Hematopoietic multipotent progenitor cell treated with erythropoietin and hydrocortisone succinate and interleukin-3 and kit ligand, for 17 days (in vitro differentiated cells): ENCODE results near the gene MACROH2A1.
A peak's percentile ranks its signal among the peaks of the same experiment; 100 is the strongest.
"Not testable (repeated sequence)": the region's sequence is repeated elsewhere in the genome, so short reads cannot be mapped to it uniquely, and the experiment has no call there.

ENCODE experiments used
- DNase-seq: peaks from one replicate; pipeline ENCODE4 v3.0.0-alpha.2; 2015; ENCODE audit warnings: low spot score

Gene MACROH2A1

DNA sequence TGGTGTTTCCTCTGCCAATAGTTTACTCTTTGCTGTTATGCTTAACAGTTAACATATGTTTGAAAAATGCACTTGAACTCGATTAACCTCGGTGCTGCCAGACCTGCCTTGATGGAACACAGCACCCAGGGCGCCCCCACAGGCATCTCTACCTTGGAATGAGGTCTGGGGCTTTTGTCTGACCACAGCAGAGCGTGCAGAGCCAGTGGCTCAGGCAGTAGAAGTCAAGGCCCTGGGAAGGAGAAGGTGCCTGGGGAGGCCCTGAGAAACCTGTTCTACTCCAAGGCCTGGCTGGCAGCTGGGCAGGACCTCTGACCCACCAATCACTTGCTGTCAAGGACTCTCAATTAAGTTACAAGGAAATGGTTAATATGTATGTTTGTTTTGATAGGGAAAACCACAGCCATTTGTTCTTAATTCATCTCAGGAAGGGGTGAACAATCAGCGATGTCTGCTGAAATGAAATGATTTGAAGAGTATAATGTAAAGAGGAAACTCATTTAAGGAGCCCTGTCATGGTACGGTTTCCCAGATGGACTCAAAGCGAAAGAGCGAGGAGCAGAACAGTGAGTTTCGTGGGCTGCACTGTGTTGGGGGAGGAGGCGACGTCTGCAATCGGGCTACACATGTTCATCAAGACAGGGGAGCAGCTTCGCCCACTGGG is 21.9 kb downstream of the MACROH2A1 start:
- no peak for DNase-seq

DNA sequence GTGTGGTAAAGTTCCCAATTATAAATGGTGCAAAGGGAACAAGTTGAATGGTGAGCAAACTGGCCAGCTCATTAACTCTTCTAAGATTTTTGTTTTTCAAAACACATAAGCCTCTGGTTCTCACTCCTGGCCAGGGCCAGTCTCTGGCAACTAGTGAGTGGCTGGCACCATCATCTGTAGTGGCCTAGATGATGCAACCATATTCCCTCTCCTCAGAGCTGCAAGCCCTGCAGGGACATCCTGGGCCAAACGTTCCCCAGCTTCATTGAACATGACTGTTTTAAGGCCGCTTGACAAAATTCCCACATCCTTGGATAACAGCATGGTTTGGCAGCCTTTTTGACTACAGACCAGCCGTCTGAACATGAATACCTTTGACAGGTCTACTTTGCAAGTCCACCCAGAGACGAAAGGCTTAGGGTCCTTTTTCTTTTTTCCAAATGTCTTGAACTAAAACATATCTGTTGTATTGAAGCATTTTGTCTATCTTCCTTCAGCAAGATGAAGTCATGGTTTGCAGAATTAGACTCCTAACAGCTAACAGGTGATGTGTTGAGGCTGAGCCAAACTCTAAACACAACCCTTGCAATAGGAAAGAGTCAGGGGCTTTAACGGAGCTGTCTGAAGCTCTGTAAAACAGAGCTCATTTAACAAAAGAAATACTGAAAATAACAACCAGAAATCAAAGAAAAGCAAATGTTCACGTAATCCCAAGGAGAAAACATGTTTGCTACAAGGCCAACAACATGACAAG is 23.8 kb downstream of the MACROH2A1 start:
- no peak for DNase-seq

DNA sequence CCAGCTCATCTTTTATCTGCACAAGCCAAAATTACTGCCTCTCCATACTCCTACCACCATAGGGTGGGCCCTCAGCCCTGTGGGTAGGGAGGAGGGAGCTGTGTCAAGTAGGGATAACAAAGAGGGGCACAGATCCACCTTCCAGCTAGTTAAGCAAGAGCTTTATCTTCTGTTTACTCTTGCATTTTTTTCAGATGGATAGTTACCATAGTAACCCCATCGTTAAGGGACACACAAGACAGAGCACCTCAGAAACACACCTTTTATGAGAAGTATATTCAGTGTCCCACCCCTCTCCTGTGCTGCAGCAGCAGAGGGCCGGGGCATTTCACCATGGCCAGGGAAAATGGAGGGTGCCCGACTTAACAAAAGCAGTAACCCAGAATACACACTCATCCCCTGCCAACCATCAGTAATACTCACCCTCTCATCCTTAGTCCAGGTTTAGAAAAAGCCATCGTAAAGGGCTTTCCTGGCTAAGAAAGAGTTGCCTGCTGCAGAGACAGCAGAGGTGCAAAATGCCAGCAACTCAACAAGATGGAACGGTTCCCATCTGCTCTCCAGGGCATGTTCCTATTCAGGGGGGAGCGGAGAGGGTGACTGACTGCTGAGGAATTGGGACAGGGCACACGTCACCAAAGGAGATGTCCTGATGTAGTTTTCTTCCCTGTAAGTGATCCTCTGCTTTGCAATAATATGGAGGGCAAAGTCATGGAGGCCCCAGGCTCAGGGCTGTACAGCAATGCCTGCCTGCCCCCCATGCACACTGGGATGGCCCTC is 25.1 kb downstream of the MACROH2A1 start:
- peak; percentile 27 for DNase-seq

DNA sequence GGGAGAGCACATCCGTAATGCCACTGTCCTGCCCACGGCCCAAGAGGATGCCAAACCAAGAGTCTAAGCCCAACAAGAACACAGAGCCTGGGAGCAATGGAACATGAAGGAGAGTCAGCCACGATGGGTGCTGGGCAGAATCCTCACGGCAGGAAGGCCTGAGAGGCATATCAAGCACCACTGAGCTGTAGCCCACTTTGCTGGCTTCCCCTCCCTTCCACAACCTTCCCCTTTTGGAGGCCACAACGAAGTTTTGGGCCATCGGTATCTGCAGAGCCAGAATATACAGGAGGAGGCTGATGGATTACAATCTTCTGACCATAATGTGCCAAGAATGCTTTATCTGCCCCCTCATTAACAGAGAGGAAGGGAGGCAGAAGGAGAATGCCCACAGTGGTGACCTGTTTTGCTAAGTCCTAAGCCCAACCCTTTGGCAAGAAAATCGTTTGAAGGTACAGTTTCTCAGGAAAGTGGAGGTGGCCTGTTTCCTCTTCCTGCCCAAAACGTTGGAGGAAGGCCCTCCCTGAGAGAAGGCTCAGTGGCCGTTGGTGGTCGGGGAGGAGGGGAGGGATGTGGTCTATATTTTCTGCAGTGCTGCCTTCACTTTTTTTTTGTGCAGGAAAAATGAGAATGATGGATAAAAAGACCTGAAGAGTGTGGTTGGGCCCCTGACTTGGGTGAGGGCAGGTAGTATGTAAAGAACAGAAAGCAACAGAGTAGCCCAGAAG is 26.2 kb downstream of the MACROH2A1 start:
- DNase-seq = no peak

DNA sequence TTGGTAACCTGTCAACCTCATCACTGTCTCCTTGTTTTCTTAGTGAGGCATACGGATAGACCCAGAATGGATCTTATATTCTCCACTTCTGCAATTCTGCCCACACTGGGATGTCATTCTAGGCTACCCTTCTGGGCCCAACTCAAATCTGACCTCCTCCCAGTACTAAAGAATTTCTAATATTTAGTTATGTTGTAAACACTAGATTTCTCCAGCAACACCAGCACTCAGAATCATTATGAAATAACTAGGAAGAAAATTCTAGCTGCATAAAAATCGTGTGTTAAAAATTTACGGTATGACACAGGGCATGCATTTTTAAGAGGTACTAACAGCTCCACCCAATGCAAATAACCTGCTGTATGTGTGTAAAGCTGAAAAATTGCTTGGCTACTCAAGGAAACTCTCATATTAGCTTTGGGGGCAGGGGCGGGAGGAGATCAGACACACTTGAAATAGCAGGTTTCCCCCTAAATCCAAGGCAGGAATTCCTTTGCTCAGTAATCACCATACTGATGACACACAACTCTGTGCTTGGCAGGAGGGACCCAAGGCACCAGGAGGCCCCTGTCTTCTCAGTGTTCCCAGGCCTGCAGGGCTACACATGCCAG is 27.3 kb downstream of the MACROH2A1 start:
- no peak for DNase-seq

DNA sequence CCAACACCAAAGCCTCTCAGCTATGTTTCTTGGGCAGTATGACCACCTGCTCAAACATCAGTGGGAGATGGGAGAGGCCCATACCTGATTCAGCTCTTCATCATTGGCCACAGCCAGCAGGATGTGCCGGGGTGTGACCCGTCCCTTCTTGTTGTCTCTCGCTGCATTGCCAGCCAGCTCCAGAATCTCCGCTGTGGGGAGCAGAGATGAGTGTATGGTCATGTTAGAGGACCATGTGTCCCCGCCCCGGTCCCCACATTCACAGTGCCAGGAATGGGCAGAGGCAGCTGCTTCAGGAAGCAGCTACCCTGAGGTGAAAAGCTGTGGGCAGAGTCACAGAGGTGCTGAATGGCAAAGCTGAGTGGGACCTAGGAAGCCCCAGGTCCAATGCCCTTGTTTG is 29.1 kb downstream of the MACROH2A1 start:
- no peak for DNase-seq

DNA sequence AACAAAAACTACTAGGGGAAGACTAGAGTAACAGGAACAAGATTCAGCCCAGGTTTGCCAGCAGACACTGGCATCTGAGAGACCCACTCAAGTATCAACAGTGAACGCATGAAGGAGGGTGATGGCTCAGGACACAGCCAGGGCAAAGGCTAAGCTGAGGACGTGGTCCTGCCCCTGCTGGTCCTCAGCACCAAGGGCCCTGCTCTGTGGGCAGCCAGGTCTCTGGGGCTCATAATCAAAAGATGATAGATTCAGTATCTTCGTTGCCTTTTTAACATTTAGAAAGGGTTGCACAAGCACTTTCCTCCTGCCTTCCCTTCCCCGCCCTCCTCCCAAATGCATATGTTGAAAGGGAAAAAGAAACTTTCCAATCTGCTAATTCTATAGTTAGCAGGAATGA is 31.5 kb downstream of the MACROH2A1 start:
- DNase-seq = no peak

DNA sequence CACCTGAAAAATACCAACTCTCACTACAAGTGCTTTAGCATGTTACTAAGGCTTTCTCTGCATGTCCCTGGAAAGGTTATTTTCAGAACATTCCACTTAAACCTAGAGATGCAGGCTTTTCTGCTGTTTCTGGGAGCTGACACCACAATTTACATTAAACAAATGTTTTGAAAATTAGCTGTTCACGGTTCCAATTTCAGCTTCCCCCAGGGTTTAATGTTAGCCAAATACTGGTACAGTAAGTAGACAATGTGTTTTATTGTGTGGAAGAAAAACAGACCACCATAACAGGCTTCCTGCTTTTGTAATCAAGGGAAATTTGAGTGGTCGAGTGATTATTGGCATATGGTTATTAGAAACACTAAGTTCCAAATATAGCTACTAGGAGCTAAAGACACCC is 32.0 kb downstream of the MACROH2A1 start:
- no peak for DNase-seq

DNA sequence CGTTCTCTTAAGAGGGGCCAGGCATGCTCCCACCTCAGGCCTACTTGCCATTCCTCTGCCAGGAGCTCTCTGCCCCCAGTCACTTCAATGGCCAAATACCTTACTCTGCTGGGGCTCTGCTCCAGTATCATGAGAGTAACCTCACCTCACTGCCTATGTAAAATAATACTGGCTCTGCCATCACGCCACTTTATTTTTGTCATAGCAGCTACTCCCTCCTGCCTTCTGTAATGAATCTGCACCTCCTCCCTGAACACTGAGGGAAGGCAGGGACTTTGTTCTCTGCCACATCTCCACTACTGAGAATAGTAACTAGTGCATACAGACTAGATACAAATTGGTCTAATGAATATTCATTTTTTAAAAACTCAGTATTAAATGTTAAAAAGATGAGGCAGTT is 33.8 kb downstream of the MACROH2A1 start:
- DNase-seq = no peak

DNA sequence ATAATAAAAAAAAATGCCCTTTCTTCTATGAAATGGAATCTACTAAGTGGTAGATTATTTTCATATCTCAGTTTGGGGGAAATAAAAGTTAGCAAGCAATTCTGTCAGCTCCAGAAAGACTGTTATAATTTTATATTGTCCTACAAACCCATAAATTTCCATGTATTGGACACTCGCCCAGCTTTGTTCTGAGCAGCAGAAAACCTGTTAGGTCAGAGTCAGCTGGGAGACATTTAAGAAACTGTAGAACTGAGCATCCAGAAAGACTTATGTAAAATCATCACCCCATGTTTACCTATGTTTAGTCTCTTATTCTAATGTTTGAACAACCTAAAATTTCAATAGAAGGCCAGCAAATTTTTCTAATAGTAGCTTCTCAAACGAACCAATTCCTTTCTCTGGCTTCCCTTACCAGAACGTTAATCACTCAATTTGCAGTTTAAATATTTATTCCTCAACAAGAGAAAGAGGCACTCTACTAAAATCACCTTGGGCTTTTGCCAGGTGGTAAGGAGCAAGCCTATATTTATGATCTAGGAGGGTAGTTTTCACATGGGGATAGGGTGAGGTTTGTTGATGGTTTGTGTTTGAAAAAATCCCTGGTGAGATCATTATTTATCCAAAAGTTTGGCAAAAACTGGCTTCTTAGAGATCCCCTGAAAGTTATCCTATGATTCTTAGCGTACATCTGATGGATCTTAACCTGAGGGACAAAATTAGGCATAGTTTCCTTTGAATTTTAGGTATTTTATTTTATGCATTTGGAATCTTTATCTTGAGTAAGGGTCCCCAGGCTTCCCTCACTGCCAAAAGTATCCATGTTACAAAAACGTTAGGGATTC is 34.4 kb downstream of the MACROH2A1 start:
- no peak for DNase-seq

DNA sequence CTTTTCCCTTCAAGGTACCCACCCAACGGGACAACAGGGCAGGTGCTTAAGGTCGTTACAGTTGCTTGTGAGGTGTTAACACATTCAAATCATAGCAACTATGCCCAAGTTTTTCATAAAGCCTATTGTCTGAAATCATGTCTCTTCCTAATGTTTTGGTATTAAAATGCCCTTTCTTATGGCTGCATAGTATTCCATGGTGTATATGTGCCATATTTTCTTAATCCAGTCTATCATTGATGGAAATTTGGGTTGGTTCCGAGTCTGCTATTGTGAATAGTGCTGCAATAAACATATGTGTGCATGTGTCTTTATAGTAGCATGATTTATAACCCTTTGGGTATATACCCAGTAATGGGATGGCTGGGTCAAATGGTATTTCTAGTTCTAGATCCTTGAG is 35.7 kb downstream of the MACROH2A1 start:
- DNase-seq = not testable (repeated sequence)

DNA sequence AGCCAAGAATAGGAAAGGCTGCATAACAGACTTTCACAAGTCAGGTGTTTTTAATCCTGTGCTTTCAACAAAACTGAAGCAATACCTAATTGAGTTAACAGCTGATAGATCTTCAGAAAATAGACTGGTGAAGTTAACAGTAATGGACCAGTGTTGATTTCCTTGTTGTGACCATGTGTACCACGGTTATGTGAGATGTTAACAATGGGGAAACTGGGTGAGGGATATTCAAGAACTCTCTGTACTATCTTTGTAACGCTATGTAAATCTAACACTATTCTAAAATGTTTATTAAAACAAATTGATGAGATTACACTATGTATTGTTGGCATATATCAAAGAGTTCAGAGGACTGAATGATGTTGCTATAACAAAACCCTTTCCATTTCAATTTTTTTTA is 36.9 kb downstream of the MACROH2A1 start:
- DNase-seq = no peak

DNA sequence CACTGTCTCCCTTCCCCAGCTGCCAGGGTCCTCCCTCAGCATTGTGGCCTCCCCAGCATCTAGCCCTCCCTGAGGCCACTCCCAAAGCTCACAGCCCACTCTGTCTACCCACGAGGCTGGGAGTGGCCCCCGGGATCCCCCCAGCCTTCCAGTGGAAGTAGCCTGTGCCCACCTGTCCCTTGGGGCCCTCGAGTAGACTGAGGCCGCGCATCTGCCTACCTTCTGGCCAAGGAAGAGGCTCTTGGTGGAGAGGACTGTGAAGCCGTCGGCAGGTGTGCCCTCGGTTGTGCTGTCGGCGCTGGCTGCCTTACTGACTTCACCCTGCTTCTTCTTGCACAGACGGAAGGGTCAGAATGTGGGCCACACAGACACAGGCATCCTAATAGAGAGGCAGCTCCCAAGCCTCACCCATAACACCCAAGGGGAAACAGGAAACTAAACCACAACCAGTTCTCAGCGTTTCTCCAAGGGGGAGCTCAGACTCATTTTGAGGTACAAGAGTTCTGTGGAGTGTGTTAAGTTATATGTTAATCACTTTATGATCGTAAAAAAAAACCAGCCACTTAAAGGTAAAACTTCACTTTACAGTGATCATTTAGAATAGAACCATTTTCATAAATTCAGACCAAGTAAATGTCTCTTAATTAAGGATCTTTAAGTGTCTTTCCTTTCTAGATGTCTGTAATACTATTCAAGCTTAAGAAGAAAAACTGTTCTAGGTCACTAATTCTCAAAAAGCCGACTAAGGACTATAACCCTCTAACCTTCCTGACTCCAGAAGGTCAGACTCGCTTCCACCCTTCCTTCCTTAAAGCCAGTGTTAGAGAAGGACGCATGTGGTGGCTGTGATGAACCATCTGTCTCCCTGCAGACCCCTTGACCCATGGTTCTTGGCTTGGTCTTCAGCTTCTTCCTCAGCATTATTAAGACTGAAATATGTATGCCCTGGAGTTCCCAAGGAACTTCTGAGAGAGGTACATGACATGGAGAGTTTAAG is 38.5 kb downstream of the MACROH2A1 start:
- no peak for DNase-seq

DNA sequence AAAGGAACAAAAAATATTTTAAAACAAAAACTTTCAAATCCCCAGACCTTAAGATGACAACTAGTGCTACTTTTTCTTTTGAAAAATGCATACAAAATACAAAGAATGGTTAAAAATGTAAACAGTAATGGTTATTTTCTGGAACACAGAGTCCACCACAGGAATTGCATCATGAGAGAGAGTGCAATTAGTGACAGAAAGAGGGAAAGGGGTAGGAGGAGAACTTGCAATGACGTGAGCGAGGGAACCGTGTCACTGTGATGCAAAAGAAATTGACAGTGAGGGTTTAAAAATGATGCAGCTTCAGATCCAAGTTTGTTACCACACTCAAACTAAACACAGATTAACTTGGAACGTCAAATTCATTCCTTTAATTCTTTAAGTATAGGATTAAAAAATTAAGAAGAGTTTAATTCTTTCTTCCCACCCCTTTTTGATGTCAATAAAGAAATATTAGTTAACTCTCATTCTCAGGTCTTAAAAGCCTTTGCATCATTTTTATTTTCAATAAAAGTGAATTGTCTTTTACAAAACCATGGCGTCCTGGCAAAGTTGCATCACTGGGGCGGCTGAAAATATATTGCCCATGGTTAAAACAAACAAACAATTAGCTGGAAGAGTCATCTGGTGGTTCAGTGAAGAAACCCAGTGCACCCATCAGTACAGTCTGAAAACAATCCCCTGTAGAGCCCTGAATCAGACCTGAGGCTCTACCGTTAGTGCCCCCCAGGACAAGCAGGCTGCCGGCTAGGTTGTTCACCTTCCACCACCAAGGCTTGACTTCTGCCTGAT is 39.5 kb downstream of the MACROH2A1 start:
- no peak for DNase-seq

DNA sequence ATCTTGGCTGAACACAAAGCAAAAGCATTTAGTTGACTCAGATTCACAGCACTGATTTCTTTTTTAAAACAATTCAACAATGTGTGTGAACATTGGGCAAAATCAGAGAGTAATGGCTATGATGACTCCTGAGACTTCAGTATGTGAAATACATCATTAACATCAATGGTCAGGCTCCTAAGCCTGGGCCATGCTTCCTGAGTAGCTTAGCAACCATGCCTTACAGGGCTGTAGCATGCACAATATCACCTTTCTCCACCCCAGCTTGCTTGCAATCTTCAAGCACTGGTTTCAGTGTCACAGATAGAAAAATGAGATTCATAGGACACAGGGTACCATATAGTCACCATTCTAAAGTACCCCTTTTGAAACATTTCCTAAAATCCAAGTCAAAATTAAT is 41.3 kb downstream of the MACROH2A1 start:
- DNase-seq = no peak

DNA sequence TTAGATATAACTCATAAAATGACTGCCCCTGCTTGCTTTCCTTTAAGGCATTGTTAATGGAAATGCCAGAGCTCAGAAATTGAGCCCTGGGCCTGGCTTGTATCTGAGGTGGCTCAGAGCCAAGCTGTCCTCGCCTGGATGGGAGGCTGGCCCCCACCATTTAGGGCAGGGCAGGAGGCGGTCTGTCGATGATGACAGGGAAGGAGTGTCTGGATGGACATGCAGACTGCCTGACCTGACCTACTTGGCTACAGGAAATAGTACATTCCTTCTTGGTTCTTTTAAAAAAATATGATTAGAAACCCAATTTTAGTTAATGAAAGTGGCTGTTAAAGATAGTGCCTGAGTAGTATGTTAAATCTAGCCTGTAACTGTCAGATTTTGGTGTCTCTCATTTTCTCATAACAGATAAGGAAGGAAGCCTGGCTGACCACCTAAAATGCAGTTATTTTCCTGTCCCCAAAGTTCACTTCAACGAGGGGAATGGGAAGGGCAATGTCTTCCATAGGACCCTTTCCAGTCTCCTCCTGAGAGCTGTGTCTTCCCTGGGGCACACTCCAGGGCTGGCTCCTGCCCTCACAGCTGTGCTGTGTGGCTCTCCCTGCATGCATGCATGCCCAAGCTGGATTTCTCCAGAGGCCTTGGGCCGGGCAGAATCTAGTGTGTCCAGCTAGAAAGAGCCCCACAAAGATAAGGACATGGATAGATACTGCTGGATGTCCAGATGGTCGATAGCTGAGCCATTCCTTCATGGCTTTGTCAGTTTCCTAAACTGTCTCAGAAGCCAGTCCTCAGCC is 42.3 kb downstream of the MACROH2A1 start:
- DNase-seq = no peak

DNA sequence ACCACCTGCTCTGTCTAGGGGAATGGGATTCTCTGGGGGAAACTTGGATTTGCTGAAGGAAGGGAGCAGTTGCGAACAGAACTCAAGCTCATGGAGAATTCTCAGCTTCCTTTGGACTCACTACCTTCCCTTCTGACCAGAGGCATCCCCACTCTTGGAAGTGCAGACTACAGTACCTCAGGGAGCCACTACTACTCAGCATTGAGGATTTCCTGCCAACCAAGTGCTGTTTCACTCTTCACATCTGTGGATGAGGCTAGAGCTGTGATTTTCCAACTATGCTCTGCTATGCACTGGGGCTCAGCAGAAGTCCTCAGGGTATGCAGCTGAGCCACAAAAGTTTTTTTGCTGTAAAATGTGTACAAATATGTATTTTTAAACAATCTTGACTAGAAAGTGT is 43.9 kb downstream of the MACROH2A1 start:
- DNase-seq = no peak
